OCI-LY1 (cell line): ENCODE measurements around the gene RASGEF1B.

Source experiments
- H2AFZ ChIP-seq: fragments of 200-600 bp; sonication (generic), shearing (Covaris generic); 2 replicates; pipeline ENCODE4 v1.6.0; 2014; ENCODE audit warnings: antibody characterized with exemption, mild to moderate bottlenecking, low read length
- H3F3A ChIP-seq: fragments of 200-600 bp; sonication (generic), shearing (Covaris generic); 2 replicates; pipeline ENCODE4 v1.6.0; 2014; ENCODE audit warnings: mild to moderate bottlenecking, antibody characterized with exemption, low read length, moderate library complexity; ENCODE audit not compliant: insufficient read depth
- H3K27ac ChIP-seq: fragments of 200-600 bp; sonication (generic); 2 replicates; pipeline ENCODE4 v1.5.1; 2014; ENCODE audit warnings: low read length, mixed run types, mild to moderate bottlenecking, low read depth; ENCODE audit not compliant: poor library complexity, severe bottlenecking
- H3K27me3 ChIP-seq: fragments of 200-600 bp; sonication (generic); 2 replicates; pipeline ENCODE4 v1.6.0; 2014; ENCODE audit warnings: antibody characterized with exemption, mild to moderate bottlenecking, low read length, moderate library complexity; ENCODE audit not compliant: insufficient read depth
- H3K36me3 ChIP-seq: fragments of 200-600 bp; sonication (generic); 2 replicates; pipeline ENCODE4 v1.6.1; 2014; ENCODE audit warnings: mild to moderate bottlenecking, antibody characterized with exemption, low read length, moderate library complexity, mixed read lengths; ENCODE audit not compliant: insufficient read depth
- H3K4me1 ChIP-seq: fragments of 200-600 bp; sonication (generic); 2 replicates; pipeline ENCODE4 v1.5.1; 2014; ENCODE audit warnings: mild to moderate bottlenecking, low read length, moderate library complexity; ENCODE audit not compliant: insufficient read depth, severe bottlenecking
- H3K4me2 ChIP-seq: fragments of 200-600 bp; sonication (generic), shearing (Covaris generic); 2 replicates; pipeline ENCODE4 v1.6.1; 2014; ENCODE audit warnings: low read length
- H3K4me3 ChIP-seq: fragments of 200-600 bp; sonication (generic); 2 replicates; pipeline ENCODE4 v1.5.1; 2014; ENCODE audit warnings: low read length, low read depth, mild to moderate bottlenecking, mixed read lengths; ENCODE audit not compliant: poor library complexity, severe bottlenecking
- H3K79me2 ChIP-seq: fragments of 200-600 bp; shearing (Covaris generic); 2 replicates; pipeline ENCODE4 v1.6.1; 2016; ENCODE audit warnings: mixed run types, low read length, mixed read lengths; ENCODE audit not compliant: insufficient read depth
- H3K9ac ChIP-seq: fragments of 200-600 bp; sonication (generic), shearing (Covaris generic); 2 replicates; pipeline ENCODE4 v1.6.1; 2014; ENCODE audit warnings: mild to moderate bottlenecking, low read length, mixed read lengths
- H3K9me2 ChIP-seq: fragments of 200-600 bp; sonication (generic), shearing (Covaris generic); 2 replicates; pipeline ENCODE4 v1.6.1; 2014; ENCODE audit warnings: low read depth, mild to moderate bottlenecking, low read length, mixed read lengths
- H3K9me3 ChIP-seq: fragments of 200-600 bp; shearing (Covaris generic); 2 replicates; pipeline ENCODE4 v1.6.1; 2014; ENCODE audit warnings: low read length, mixed read lengths
- H4K20me1 ChIP-seq: fragments of 200-600 bp; sonication (generic), shearing (Covaris generic); 2 replicates; pipeline ENCODE4 v1.6.0; 2016; ENCODE audit warnings: mild to moderate bottlenecking, low read length; ENCODE audit not compliant: insufficient read depth
- CTCF ChIP-seq: fragments of 200-600 bp; sonication (generic), shearing (Covaris generic); IDR thresholded peaks from 2 replicates; pipeline ENCODE4 v1.5.1; 2017; ENCODE audit warnings: mild to moderate bottlenecking, antibody characterized with exemption, low read length, moderate library complexity, mixed read lengths
- EZH2 ChIP-seq: fragments of 200-600 bp; sonication (generic), shearing (Covaris generic); IDR thresholded peaks from 2 replicates; pipeline ENCODE4 v1.8.0; 2017; ENCODE audit warnings: borderline replicate concordance, mixed run types, mild to moderate bottlenecking, antibody characterized with exemption, low read length, moderate library complexity, mixed read lengths

RASGEF1B gene

DNA sequence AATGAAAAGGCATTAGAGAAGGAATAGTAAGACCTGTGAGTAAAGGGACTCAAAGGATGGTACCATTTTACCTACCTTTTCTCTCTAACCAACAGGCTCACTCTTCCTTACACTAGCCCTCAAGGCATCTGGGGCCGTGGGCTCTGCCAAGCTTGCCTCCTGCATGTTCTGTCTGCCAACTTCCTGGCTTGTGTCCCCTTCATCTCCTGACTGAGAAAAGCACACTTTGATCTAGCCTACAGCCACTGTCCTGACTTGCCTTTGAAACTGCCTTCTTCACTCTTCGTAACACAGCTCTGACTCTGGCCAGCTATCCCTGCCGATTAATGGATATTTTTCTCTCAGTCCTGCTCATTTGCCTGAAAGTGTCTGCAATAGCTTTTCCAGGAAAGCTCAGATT lies 76.5 kb downstream of the RASGEF1B start:
- Histone ChIP-seq H3K36me3 (no peaks in the 10 kb centered on the region), H3K9me2 (no peaks in the 10 kb centered on the region), H2AFZ (no peak overlapping the region), H3K4me2 (no peak overlapping the region), H3F3A (no peaks in the 10 kb centered on the region), H3K9ac (no peak overlapping the region), H3K27me3 (no peaks in the 10 kb centered on the region), H3K4me1 (no peaks in the 10 kb centered on the region), H3K27ac (no peak overlapping the region), H3K9me3 (no peaks in the 10 kb centered on the region), H3K4me3 (no peak overlapping the region), H3K79me2 (no peaks in the 10 kb centered on the region), H4K20me1 (no peaks in the 10 kb centered on the region)
- TF ChIP-seq EZH2 (no peak), CTCF (no peak)

- no peaks in the 10 kb centered on the region for H3K27me3 ChIP-seq
- TF ChIP-seq CTCF (no peak), EZH2 (no peak)
- H3K36me3 ChIP-seq: no peaks in the 10 kb centered on the region
- no peaks in the 10 kb centered on the region for H4K20me1 ChIP-seq
- H3K9me2 ChIP-seq: no peaks in the 10 kb centered on the region
- H3K9ac ChIP-seq: no peak overlapping the region
- H3K4me3 ChIP-seq: no peak overlapping the region
- no peaks in the 10 kb centered on the region for H3K4me1 ChIP-seq
- H3K79me2 ChIP-seq: no peaks in the 10 kb centered on the region
- H2AFZ ChIP-seq: no peak overlapping the region
- H3K27ac ChIP-seq: no peak overlapping the region
- H3K9me3 ChIP-seq: no peaks in the 10 kb centered on the region
- no peaks in the 10 kb centered on the region for H3F3A ChIP-seq
- no peak overlapping the region for H3K4me2 ChIP-seq
Observed at GRCh38 chr4:81392164-81392563, 79.5 kb downstream of the RASGEF1B start.

GRCh38 chr4:81389720-81390119 lies 82.0 kb downstream of the RASGEF1B start:
- Histone ChIP-seq H3K4me3 (no peak overlapping the region), H2AFZ (no peak overlapping the region), H3K9me3 (no peaks in the 10 kb centered on the region), H3K4me2 (no peak overlapping the region), H3K36me3 (no peaks in the 10 kb centered on the region), H3K27me3 (no peaks in the 10 kb centered on the region), H3K9ac (no peak overlapping the region), H3F3A (no peaks in the 10 kb centered on the region), H3K79me2 (no peaks in the 10 kb centered on the region), H3K27ac (no peak overlapping the region), H3K4me1 (no peaks in the 10 kb centered on the region), H3K9me2 (no peaks in the 10 kb centered on the region), H4K20me1 (no peaks in the 10 kb centered on the region)
- no peak for TF ChIP-seq CTCF
- TF ChIP-seq EZH2: no peak
